ENCODE data around the gene CRYL1. TPM values are rescaled to one million over a fixed set of nuclear protein-coding genes. Genes with fewer than 3 reads are reported as not detected.

The CRYL1 gene
- total RNA-seq, 3 donors from 2014 or later (not counting 1 experiment from before 2014, with no cell fraction given), result 13.4 to 15.8 (median 14.9) TPM

- WGBS (ENCODE audit: insufficient coverage), result 85% methylated on average over 10 of the region's 10 CpGs
- H3K4me1 Mint-ChIP-seq, result no peaks in the 10 kb centered on the region
- no peak for DNase-seq
- no peaks in the 10 kb centered on the region for H3K9me3 ChIP-seq (ENCODE audit: control insufficient read depth, insufficient read depth, low read length)
- no peaks in the 10 kb centered on the region for H3K9me3 Mint-ChIP-seq
- H3K4me3 Mint-ChIP-seq, result no peak overlapping the region
- TF ChIP-seq CTCF (IDR thresholded peaks at IDR 0.05), result no peak
- H3K36me3 Mint-ChIP-seq, result no peaks in the 10 kb centered on the region
- no peaks in the 10 kb centered on the region for H3K4me1 ChIP-seq (ENCODE audit: control insufficient read depth, insufficient read depth, low read length)
- H3K4me3 ChIP-seq (ENCODE audit: low read length), result no peak overlapping the region
- ATAC-seq, result no peak
- no peaks in the 10 kb centered on the region for H3K27me3 ChIP-seq (ENCODE audit: control insufficient read depth, insufficient read depth, low read length)
- no peaks in the 10 kb centered on the region for H3K36me3 ChIP-seq (ENCODE audit: control insufficient read depth, insufficient read depth, low read length)
- no peak overlapping the region for H3K27ac Mint-ChIP-seq
- H3K27me3 Mint-ChIP-seq (ENCODE audit: low read depth in 2 of 2), result no peaks in the 10 kb centered on the region
- no peak overlapping the region for H3K27ac ChIP-seq (ENCODE audit: low read length)
- intact Hi-C loops (cut with micrococcal nuclease), result no loop called here
Observed at GRCh38 chr13:20505405-20506366, 20.0 kb downstream of the CRYL1 start.

DNA sequence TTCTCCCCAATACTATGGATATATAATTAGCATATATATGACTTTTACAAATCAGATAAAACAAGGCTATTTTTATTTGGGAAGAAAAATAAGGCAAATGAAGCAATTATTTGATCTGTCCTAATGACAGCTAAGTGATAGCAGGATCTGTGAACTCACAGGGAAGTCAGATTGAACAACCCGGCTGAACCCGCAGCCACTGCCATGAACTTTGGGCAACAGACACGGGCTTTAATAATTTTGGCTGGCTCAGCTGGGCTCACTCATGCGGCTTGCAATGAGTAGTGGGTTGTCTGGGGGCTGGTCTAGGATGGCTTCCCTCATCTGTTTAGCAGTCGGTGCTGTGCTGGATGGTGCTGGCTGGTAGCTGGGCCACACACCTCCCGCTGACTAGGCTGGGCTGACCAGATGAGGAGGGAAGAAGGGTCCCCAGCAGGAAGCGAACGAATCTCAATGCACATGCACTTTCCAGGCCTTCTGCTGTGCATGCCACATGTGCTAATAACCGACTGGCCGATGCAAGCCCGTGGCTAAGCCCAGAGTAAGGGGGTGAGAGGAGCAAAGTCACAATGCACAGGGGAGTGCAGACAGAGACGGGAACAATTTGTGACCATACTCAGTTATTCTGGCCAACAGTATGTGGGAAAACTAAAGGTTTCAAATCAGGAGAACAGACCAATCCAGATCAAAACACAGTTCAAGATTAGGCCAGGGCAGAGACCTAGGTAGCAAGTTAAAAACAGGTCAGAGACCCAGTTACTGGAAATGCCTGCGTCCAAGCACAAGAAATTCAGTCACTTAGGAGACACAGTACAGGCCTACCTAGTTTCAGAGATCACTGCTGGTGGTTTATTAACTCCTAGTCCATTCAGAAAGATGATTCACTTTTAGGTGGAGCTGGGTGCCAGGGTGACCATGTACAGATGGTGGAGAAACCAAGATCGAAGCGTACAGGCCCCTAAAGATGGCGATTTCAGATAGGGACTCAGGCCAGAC is 22.3 kb downstream of the CRYL1 start:
- Histone ChIP-seq H3K9me3 (ENCODE audit: control insufficient read depth, insufficient read depth, low read length) (no peaks in the 10 kb centered on the region), H3K36me3 (ENCODE audit: control insufficient read depth, insufficient read depth, low read length) (no peaks in the 10 kb centered on the region), H3K4me3 (ENCODE audit: low read length) (no peak overlapping the region), H3K27ac (ENCODE audit: low read length) (no peak overlapping the region), H3K27me3 (ENCODE audit: control insufficient read depth, insufficient read depth, low read length) (no peaks in the 10 kb centered on the region), H3K4me1 (ENCODE audit: control insufficient read depth, insufficient read depth, low read length) (no peaks in the 10 kb centered on the region)
- 97% methylated on average over 16 of the region's 16 CpGs for WGBS (ENCODE audit: insufficient coverage)
- no peak for DNase-seq
- intact Hi-C loops (cut with micrococcal nuclease), result no loop called here
- Mint-ChIP-seq H3K36me3 (no peaks in the 10 kb centered on the region), H3K27ac (no peak overlapping the region), H3K27me3 (ENCODE audit: low read depth in 2 of 2) (no peaks in the 10 kb centered on the region), H3K4me3 (no peak overlapping the region), H3K9me3 (no peaks in the 10 kb centered on the region), H3K4me1 (no peaks in the 10 kb centered on the region)
- no peak for ATAC-seq
- TF ChIP-seq CTCF (IDR thresholded peaks at IDR 0.05), result no peak

DNA sequence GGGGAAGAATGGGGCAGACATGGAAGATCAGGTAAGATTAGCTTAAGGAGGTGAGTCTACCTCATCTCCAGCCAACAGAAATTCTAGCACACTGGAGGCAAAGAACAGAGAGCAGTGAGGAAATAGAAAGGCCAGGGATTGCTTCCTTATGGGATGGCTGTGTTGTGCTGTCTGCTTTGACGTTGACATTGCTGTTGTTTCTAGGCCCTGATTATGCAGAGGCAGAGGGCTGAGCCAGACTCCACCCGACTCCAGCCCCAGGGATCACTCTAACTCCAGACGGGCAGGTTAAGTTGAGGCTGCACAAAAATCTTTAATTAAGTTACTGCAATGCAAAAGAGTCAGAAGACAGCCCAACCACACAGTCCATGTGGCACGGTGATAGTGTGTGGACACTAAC is 24.1 kb downstream of the CRYL1 start:
- H3K4me1 ChIP-seq (ENCODE audit: control insufficient read depth, insufficient read depth, low read length), result no peaks in the 10 kb centered on the region
- no peaks in the 10 kb centered on the region for H3K27me3 ChIP-seq (ENCODE audit: control insufficient read depth, insufficient read depth, low read length)
- H3K27ac ChIP-seq (ENCODE audit: low read length), result no peak overlapping the region
- H3K9me3 ChIP-seq (ENCODE audit: control insufficient read depth, insufficient read depth, low read length), result no peaks in the 10 kb centered on the region
- 71% methylated on average over 4 of the region's 4 CpGs for WGBS (ENCODE audit: insufficient coverage)
- DNase-seq, result no peak
- Mint-ChIP-seq H3K4me1 (no peaks in the 10 kb centered on the region), H3K27me3 (ENCODE audit: low read depth in 2 of 2) (no peaks in the 10 kb centered on the region), H3K27ac (no peak overlapping the region), H3K4me3 (no peak overlapping the region), H3K36me3 (no peaks in the 10 kb centered on the region), H3K9me3 (no peaks in the 10 kb centered on the region)
- TF ChIP-seq CTCF (IDR thresholded peaks at IDR 0.05), result no peak
- H3K36me3 ChIP-seq (ENCODE audit: control insufficient read depth, insufficient read depth, low read length), result no peaks in the 10 kb centered on the region
- H3K4me3 ChIP-seq (ENCODE audit: low read length), result no peak overlapping the region
- intact Hi-C loops (cut with micrococcal nuclease), result no loop called here
- ATAC-seq, result no peak

Measured in natural killer cell (primary cell).